ENCODE measurements around the gene BMP5.

GRCh38 chr6:55919716-55920308, 44.4 kb upstream of the BMP5 start:
- TF ChIP-seq ARNTL (CRISPR knock-in tag; IDR thresholded peaks at IDR 0.05; ENCODE audit: borderline replicate concordance, low read depth) (no peak), ZNF70 (CRISPR knock-in tag; IDR thresholded peaks at IDR 0.05) (no peak)

Measured in SK-N-SH treated with all-trans-retinoic acid at 6 μM for 48 hours (cell line).